ENCODE measurements around the gene WBP1.
"Not testable (repeated sequence)": the region's sequence is repeated elsewhere in the genome, so short reads cannot be mapped to it uniquely, and the experiment has no call there.

The WBP1 gene

GRCh38 chr2:74427551-74427950 lies 30.7 kb upstream of the WBP1 start:
- no peak for DNase-seq (ENCODE audit: low read depth)

- no peak for DNase-seq (ENCODE audit: low read depth)
Observed at GRCh38 chr2:74428675-74429074, 29.6 kb upstream of the WBP1 start.

- DNase-seq (ENCODE audit: low read depth): no peak
Observed at GRCh38 chr2:74429487-74430451, 28.5 kb upstream of the WBP1 start.

GRCh38 chr2:74430502-74430901 lies 27.7 kb upstream of the WBP1 start:
- DNase-seq (ENCODE audit: low read depth): no peak

- no peak for DNase-seq (ENCODE audit: low read depth)
Observed at GRCh38 chr2:74436111-74436805, 22.0 kb upstream of the WBP1 start.

GRCh38 chr2:74436848-74437695 lies 21.2 kb upstream of the WBP1 start:
- DNase-seq (ENCODE audit: low read depth): no peak

- no peak for DNase-seq (ENCODE audit: low read depth)
Observed at GRCh38 chr2:74438248-74438647, 20.0 kb upstream of the WBP1 start.

- no peak for DNase-seq (ENCODE audit: low read depth)
Observed at GRCh38 chr2:74439373-74439772, 18.9 kb upstream of the WBP1 start.

- DNase-seq (ENCODE audit: low read depth): no peak
Observed at GRCh38 chr2:74439803-74440377, 18.3 kb upstream of the WBP1 start.

- peak; percentile 43 for DNase-seq (ENCODE audit: low read depth)
Observed at GRCh38 chr2:74440378-74441169, 17.7 kb upstream of the WBP1 start.

- no peak for DNase-seq (ENCODE audit: low read depth)
Observed at GRCh38 chr2:74441170-74441689, 17.0 kb upstream of the WBP1 start.

- DNase-seq (ENCODE audit: low read depth): no peak
Observed at GRCh38 chr2:74441690-74442482, 16.4 kb upstream of the WBP1 start, which contains the start of gene RTKN. Gene RTKN, minus strand, starts transcription at chr2:74441937. Its CDS starts 121 bp downstream, at chr2:74441816.

GRCh38 chr2:74442483-74443297 lies 15.5 kb upstream of the WBP1 start:
- not testable (repeated sequence) for DNase-seq (ENCODE audit: low read depth)

- DNase-seq (ENCODE audit: low read depth): no peak
Observed at GRCh38 chr2:74444498-74445318, 13.5 kb upstream of the WBP1 start.

GRCh38 chr2:74447230-74447999 lies 10.8 kb upstream of the WBP1 start:
- no peak for DNase-seq (ENCODE audit: low read depth)

- no peak for DNase-seq (ENCODE audit: low read depth)
Observed at GRCh38 chr2:74448771-74449170, 9.5 kb upstream of the WBP1 start.

GRCh38 chr2:74450570-74451190 lies 7.6 kb upstream of the WBP1 start:
- no peak for DNase-seq (ENCODE audit: low read depth)

Data from HS-27A (cell line).